Immature natural killer cell (primary cell): ENCODE measurements around the gene HPS1. TPM values are rescaled to one million over a fixed set of nuclear protein-coding genes. Genes with fewer than 3 reads are reported as not detected.

Experiments used
- DNase-seq, 3 donors: peaks; one replicate each; pipeline ENCODE4 v3.0.0; 2022; ENCODE audit warnings: mixed read lengths in 1 of 3
- H3K27ac Mint-ChIP-seq, 6 donors: one replicate each; pipeline ENCODE4 v1.8.0; 2020; ENCODE audit warnings: mixed read lengths in 6 of 6, mild to moderate bottlenecking in 5 of 6, inconsistent platforms in 4 of 6, moderate library complexity in 3 of 6
- H3K27me3 Mint-ChIP-seq, 3 donors: one replicate each; pipeline ENCODE4 v1.8.0; 2020 to 2021; ENCODE audit warnings: low read depth in 3 of 3, mild to moderate bottlenecking in 3 of 3, mixed read lengths in 3 of 3, moderate library complexity in 3 of 3, inconsistent platforms in 1 of 3
- H3K36me3 Mint-ChIP-seq, 3 donors: one replicate each; pipeline ENCODE4 v1.8.0; 2020; ENCODE audit warnings: mixed read lengths in 3 of 3, inconsistent platforms in 2 of 3, mild to moderate bottlenecking in 2 of 3
- H3K4me1 Mint-ChIP-seq, 2 donors: one replicate each; pipeline ENCODE4 v1.8.0; 2020; ENCODE audit warnings: inconsistent platforms in 2 of 2, mild to moderate bottlenecking in 2 of 2, mixed read lengths in 2 of 2, moderate library complexity in 1 of 2
- H3K4me3 Mint-ChIP-seq, 5 donors: one replicate each; pipeline ENCODE4 v1.8.0; 2020; ENCODE audit warnings: mild to moderate bottlenecking in 5 of 5, mixed read lengths in 5 of 5, inconsistent platforms in 3 of 5, moderate library complexity in 3 of 5
- H3K9me3 Mint-ChIP-seq, 6 donors: one replicate each; pipeline ENCODE4 v1.8.0; 2020; ENCODE audit warnings: mild to moderate bottlenecking in 6 of 6, mixed read lengths in 6 of 6, inconsistent platforms in 4 of 6, moderate library complexity in 3 of 6
- polyA plus RNA-seq, 3 donors: library from polyadenylated mRNA; unstranded; fragments of 300-500 nt; fragmentation: Illumina TruSeq; gene quantifications; one replicate each; pipeline ENCODE4 v1.2.3, GENCODE V29; 2021

HPS1 gene
- polyA plus RNA-seq, 3 donors from 2014 or later, result 72.4 to 110 (median 85.6) TPM

DNA sequence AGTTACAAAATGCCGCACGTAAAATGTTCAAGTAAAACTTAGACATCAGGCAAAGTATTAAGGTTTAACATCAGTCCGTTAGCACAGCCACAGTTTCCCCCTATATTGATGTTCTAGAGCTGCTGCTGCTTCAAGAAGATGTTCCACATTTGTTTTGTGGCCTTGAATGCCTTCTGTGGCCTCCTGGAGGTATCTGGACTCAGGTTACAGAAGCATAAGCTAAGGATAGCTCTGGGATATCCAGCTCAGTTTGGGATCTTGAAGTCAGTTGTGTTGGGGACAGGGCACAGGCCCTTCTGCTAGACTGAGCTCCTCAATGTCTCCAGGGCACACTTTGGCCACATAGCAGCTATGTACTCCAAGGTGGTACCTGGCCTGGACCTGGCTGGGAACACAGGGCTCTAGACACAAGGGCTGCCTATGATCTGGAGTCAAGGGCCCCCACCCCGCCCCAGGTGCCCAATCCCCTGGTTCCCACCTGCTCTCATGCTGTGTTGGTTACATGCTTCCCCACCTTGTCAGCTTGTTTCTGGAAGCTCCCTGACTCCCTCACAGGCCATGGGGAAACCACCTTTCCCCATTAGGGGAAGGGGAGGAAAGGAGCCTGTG is 36.5 kb downstream of the HPS1 start:
- Mint-ChIP-seq H3K27me3 (peaks cover 0 to 3% (median 1%) of the 10 kb centered on the region in 3 donors), H3K4me3 (no peak overlapping the region), H3K27ac (no peak overlapping the region), H3K36me3 (peaks cover 0 to 5% (median 3%) of the 10 kb centered on the region in 3 donors), H3K9me3 (no peaks in the 10 kb centered on the region), H3K4me1 (peaks cover 26 to 35% of the 10 kb centered on the region in 2 donors)
- DNase-seq, result no peak

DNA sequence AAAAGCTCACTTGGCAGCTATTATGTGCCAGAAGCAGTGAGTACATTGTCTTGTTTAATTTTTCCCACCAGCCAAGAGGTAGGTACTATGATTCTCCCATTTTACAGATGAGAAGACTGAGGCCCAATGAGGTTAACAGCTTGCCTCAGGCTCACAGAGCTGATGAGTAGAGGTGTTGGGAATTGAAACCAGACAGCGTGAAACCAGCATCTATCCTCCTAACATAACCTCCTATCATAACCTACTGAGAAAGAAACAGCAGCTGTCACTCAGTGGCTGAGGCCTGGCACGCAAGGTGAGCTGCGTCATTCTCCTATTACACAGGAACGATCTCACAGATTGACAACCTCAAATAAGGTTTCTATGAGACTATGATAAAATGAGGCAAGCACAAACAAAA is 37.9 kb downstream of the HPS1 start:
- peaks cover under 1 to 5% (median 3%) of the 10 kb centered on the region in 3 donors for H3K36me3 Mint-ChIP-seq
- no peak overlapping the region for H3K4me3 Mint-ChIP-seq
- H3K4me1 Mint-ChIP-seq, result peaks cover 13 to 21% of the 10 kb centered on the region in 2 donors
- H3K9me3 Mint-ChIP-seq, result no peaks in the 10 kb centered on the region
- H3K27ac Mint-ChIP-seq, result peak overlapping the region; percentile 23 to 77 (median 42)
- no peak for DNase-seq
- H3K27me3 Mint-ChIP-seq, result peaks cover 0 to 2% (median 1%) of the 10 kb centered on the region in 3 donors

DNA sequence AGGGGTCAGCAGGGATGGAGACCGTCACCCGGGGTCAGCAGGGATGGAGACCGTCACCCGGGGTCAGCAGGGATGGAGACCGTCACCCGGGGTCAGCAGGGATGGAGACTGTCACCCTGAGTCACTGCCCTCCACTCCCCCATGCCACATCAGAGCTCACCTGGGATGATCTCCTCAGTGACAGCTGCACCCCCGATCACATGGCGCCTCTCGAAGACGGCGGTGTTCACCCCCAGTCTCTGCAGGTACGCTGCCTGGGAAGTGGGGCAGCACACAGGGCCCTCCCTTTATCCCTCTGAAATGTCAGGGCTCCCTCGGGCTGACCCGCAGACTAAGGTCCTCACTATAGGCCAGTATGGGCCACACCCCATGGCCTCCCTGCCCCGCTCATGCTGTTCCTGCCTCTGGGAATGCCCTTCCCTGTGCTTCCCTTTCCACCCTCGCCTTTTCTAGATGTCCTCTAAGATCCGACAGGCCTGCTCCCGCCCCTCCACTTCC is 38.9 kb downstream of the HPS1 start:
- H3K9me3 Mint-ChIP-seq, result no peaks in the 10 kb centered on the region
- peaks cover 11 to 12% of the 10 kb centered on the region in 2 donors for H3K4me1 Mint-ChIP-seq
- peaks cover 0 to 2% (median 1%) of the 10 kb centered on the region in 3 donors for H3K27me3 Mint-ChIP-seq
- H3K36me3 Mint-ChIP-seq, result peaks cover 8 to 12% (median 9%) of the 10 kb centered on the region in 3 donors
- no peak overlapping the region for H3K27ac Mint-ChIP-seq
- no peak for DNase-seq
- no peak overlapping the region for H3K4me3 Mint-ChIP-seq

DNA sequence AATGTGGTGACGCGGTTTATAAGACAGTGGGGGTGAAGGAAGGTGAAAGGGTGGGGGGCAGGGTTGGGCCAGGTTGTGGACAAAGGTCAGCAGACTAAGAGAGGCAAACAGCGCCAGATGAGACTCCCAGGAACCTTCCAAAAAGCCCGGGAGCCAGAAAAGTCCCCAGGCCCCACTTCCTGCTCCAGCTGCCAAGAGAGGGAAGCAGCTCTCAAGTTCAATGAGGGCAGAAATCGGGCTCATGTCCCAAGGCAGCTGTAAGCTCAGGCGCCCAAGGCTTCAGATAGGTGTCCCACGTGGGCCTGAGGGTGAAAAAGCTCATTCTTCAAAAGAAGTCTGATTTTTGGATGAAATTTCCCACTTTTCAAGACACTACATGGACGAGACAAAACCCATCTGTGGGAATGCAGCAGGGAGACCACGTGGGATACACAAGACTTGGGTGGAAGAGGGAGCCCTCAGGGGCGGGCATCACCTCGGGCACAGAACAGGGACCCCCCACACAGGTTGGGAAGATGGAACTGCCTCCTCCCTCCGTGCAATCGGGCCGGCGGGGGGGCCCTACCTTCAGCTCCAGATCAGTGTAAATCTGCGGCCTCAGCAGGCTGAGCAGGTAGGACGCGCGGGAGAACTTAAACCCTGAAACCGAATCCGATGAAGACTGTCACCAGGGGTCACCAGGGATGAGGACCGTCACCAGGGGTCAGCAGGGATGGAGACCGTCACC is 39.6 kb downstream of the HPS1 start:
- Mint-ChIP-seq H3K4me3 (no peak overlapping the region), H3K4me1 (peaks cover 7% of the 10 kb centered on the region in 2 donors), H3K9me3 (no peaks in the 10 kb centered on the region), H3K36me3 (peaks cover 9 to 19% (median 11%) of the 10 kb centered on the region in 3 donors), H3K27me3 (peaks cover 0 to 2% (median 1%) of the 10 kb centered on the region in 3 donors), H3K27ac (no peak overlapping the region)
- no peak for DNase-seq

DNA sequence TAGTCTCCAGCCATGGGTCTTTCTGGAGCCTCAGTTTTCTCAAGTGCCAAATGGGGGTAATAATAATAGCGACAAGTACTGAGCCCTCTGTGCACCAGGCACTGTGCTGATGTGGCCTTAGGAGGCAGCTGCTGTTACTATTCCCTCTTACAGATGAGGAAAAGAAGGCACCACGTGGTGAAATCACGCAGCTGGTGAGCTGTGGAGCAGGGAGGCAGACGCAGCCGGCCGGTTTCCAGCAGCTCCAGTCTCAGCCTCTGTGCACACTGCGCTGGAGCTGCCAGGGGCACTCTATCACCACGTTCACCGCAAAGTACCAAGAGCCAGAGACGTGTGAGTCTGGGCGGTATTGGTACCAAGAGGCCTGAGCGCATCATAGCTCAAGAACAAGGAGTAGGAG is 41.3 kb downstream of the HPS1 start:
- no peak for DNase-seq
- H3K9me3 Mint-ChIP-seq, result no peaks in the 10 kb centered on the region
- peaks cover 0 to 1% (median under 1%) of the 10 kb centered on the region in 3 donors for H3K27me3 Mint-ChIP-seq
- no peak overlapping the region for H3K4me3 Mint-ChIP-seq
- no peak overlapping the region for H3K27ac Mint-ChIP-seq
- peaks cover 4 to 7% of the 10 kb centered on the region in 2 donors for H3K4me1 Mint-ChIP-seq
- peaks cover 12 to 21% (median 14%) of the 10 kb centered on the region in 3 donors for H3K36me3 Mint-ChIP-seq

DNA sequence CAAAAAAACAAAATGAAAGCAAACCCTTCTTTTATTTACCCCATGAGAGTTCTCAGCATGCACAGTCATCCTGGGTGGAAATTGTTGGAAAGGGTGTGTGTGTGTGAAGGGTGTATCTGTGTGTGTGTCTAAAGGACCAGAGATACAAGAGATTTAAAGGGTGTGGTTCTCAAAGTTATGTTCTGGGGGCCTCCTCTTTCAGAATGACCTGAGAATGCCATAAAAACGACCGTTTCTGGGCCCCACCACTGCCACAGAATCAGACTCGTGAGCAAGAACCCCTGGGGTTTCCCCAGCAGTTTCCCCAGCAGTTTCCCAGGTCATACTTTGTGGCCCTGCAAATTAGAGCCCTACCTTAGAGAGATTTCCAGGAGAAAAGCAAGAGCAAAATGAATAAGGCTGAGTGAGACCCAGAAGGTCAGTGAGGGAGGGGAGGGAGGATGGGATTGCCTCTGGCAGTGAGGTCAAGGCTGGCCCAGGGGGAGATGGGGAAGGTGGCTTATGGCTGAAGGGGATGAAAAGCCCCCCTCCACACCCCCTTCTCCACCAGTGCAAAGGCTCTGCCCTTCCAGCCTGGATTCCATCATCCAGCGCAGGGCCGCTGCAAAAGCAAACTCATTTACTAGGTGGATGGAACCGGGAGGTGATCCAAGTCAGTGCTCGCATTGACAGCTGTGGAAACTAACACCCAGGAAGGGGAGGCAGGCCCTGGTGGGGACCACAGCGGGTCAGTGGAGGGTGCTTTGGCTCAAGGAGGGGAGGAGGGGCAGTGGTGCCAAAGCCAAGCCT is 42.0 kb downstream of the HPS1 start:
- no peak overlapping the region for H3K4me3 Mint-ChIP-seq
- peaks cover 4 to 7% of the 10 kb centered on the region in 2 donors for H3K4me1 Mint-ChIP-seq
- peaks cover 16 to 21% (median 17%) of the 10 kb centered on the region in 3 donors for H3K36me3 Mint-ChIP-seq
- H3K27me3 Mint-ChIP-seq, result peaks cover 0 to 2% (median 1%) of the 10 kb centered on the region in 3 donors
- H3K9me3 Mint-ChIP-seq, result no peaks in the 10 kb centered on the region
- no peak overlapping the region for H3K27ac Mint-ChIP-seq
- no peak for DNase-seq

DNA sequence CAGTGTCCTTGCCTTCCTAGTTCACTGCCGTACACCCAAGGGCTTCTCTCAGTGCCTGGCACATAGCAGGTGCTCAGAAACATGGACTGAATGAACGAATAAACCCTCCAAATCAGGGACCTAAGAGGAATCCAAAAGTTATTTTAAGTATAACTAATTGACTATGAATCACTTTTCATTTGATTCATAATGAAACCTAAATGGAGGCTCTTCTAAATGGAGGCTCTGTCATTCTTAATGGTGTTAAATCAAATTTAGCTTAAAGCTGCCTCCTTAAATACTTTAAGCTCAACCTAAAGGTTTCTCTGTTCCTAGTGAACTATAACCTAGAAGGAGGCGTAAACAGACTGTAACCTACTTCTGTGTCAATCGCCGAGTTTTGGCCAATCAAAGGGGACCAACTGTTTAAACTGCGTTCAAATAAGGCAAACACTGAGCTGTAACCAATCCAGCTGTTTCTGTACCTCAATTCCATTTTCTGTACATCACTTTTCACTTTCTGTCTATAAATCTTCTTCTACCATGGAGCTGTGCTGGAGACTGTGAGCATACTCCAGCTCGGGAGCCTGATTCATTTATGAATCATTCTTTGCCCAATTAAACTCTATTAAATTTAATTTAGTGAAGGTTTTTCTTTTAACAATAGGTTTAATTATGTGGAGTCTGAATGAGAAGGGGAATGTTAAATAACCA is 42.8 kb downstream of the HPS1 start:
- H3K27ac Mint-ChIP-seq, result peak overlapping the region in 2 of 6 donors; percentile 26 to 79
- peak overlapping the region in 1 of 5 donors; percentile 32 for H3K4me3 Mint-ChIP-seq
- DNase-seq, result no peak

DNA sequence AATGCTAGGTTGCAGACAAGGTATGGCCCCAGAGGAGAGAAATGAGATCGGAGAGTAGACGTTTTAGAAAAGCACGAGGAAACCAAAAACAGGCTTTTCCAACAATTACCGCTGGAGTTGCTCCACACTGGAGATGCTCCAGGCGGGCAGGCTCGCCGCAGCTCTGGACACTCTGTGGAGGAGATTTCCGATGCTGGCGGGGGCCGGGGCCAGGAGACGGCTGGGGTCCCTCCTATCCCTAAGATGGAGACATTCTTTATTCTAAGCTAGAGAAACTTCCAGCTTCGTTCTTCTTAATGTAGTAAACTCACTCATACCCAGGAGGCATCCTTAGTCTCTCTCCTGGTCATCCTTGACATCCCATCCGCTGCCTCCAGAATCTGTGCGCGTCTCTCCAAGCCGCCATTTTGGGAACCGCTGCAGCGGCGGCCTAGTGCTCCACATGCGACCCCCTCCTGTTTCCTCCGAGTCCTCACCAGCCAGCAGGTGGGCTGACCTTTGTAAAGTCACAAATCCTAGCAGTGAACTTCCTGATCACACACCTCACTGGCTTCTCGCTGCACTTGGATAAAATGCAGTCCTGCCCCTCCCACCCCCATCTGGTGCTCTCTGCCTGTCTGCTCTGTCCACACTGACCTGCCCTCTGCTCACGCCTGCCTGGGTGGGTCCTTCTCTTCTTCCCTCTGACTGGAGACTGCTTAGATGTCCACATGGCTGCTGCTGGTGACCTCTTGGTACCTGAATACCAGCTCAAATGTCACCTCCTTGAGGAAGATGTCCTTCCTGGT is 43.6 kb downstream of the HPS1 start:
- peaks cover 13 to 22% (median 15%) of the 10 kb centered on the region in 3 donors for H3K36me3 Mint-ChIP-seq
- DNase-seq, result no peak
- peak overlapping the region in 1 of 6 donors; percentile 79 for H3K27ac Mint-ChIP-seq
- peaks cover 2 to 4% of the 10 kb centered on the region in 2 donors for H3K4me1 Mint-ChIP-seq
- no peaks in the 10 kb centered on the region for H3K9me3 Mint-ChIP-seq
- no peak overlapping the region for H3K4me3 Mint-ChIP-seq
- H3K27me3 Mint-ChIP-seq, result peaks cover 0 to 2% (median 0%) of the 10 kb centered on the region in 3 donors

More for the DNA sequence above, 42.8 kb downstream of the HPS1 start:
- peaks cover 13 to 18% (median 15%) of the 10 kb centered on the region in 3 donors for H3K36me3 Mint-ChIP-seq
- peaks cover 0 to 2% (median 0%) of the 10 kb centered on the region in 3 donors for H3K27me3 Mint-ChIP-seq
- H3K4me1 Mint-ChIP-seq, result peaks cover under 1 to 1% of the 10 kb centered on the region in 2 donors
- no peaks in the 10 kb centered on the region for H3K9me3 Mint-ChIP-seq

DNA sequence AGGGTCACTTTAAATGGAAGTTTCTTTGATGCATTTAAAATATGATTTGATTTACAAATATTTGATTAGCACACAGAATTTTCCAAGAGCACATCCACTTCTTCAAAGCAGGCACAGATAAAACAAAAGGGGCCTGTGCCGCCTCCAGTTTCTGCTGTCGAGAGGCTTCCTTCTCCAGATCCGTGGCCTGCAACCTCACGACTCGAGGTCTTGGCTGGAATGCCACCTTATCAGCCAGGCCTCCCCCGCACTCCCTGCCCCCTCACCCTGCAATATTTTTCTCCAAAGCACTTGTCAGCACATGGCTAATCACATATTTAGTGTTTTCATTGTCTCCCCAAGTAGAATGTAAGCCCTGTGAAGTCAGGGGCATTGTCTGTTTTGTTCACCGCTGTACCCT is 44.3 kb downstream of the HPS1 start:
- H3K4me3 Mint-ChIP-seq, result no peak overlapping the region
- H3K27ac Mint-ChIP-seq, result no peak overlapping the region
- no peak for DNase-seq
- peaks cover 0 to 2% (median 0%) of the 10 kb centered on the region in 3 donors for H3K27me3 Mint-ChIP-seq
- H3K9me3 Mint-ChIP-seq, result no peaks in the 10 kb centered on the region
- peaks cover 3 to 6% of the 10 kb centered on the region in 2 donors for H3K4me1 Mint-ChIP-seq
- peaks cover 13 to 24% (median 15%) of the 10 kb centered on the region in 3 donors for H3K36me3 Mint-ChIP-seq

DNA sequence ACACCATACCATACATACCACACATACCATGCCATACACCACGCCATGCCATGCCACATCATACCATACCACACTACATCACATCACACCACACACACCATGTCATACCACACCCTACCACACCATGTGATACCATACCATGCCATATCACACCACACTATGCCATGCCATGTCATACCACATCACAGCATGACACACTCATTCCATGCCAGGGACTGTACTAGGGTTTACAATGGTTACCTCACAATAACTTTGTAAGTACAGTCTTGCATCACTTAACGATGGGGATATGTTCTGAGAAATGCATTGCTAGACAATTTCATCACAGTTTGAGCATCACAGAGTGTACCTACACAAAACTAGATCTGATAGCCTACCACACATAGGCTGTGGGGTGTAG is 46.3 kb downstream of the HPS1 start:
- Mint-ChIP-seq H3K27ac (peak overlapping the region in 1 of 6 donors; percentile 69), H3K27me3 (peaks cover 0 to 2% (median 0%) of the 10 kb centered on the region in 3 donors), H3K36me3 (peaks cover 15 to 40% (median 24%) of the 10 kb centered on the region in 3 donors), H3K4me1 (peaks cover 3 to 6% of the 10 kb centered on the region in 2 donors), H3K4me3 (no peak overlapping the region), H3K9me3 (no peaks in the 10 kb centered on the region)
- DNase-seq, result no peak

DNA sequence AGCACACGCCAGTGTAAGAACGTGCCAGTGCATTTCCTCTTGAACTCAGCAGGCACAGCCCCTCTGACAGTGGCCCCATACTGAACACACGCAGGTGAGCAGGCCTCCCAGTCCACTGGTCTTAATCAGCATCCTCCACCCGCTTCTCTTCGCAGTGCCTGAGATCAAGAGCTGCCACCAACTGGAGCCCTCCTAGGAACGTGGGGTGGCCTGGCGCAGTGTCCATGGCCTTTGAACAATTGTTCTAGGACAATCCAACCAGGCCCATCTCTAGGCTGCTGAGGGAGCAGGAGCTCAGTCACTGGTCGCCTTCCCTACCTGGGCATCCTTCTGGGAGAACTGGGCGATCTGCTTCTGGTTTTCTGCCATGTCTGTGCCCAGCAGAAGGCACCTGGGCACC is 47.0 kb downstream of the HPS1 start:
- H3K4me3 Mint-ChIP-seq, result no peak overlapping the region
- peaks cover 3 to 6% of the 10 kb centered on the region in 2 donors for H3K4me1 Mint-ChIP-seq
- DNase-seq, result no peak
- peaks cover 0 to 2% (median 0%) of the 10 kb centered on the region in 3 donors for H3K27me3 Mint-ChIP-seq
- peaks cover 15 to 45% (median 24%) of the 10 kb centered on the region in 3 donors for H3K36me3 Mint-ChIP-seq
- H3K27ac Mint-ChIP-seq, result peak overlapping the region in 1 of 6 donors; percentile 69
- H3K9me3 Mint-ChIP-seq, result no peaks in the 10 kb centered on the region

DNA sequence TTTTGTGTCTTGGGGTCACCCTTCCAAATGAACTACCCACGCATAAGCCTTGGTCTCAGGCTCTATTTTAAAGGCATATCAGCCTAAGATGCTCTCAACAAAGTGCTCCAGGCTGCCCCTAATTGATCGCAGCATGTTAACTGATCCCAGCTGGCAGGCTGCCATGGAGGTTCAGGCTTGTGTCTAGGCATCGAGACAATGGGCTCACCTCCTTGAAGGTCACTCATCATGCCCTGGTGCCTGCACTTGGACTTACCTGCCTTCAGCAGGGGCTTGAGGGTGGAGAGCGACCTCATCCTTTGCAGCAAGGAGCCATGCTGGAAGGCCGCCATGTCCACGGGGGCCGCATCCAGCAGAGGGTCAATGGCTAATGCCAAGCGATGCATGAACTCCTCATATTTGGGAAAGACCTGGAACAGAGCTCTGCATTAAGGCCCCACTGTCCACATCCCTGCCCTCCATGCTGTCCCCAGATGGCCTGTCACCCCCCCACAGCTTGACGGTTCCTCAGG is 49.6 kb downstream of the HPS1 start:
- peaks cover 0 to 3% (median 2%) of the 10 kb centered on the region in 3 donors for H3K27me3 Mint-ChIP-seq
- no peak for DNase-seq
- H3K9me3 Mint-ChIP-seq, result no peaks in the 10 kb centered on the region
- H3K36me3 Mint-ChIP-seq, result peaks cover 2 to 46% (median 26%) of the 10 kb centered on the region in 3 donors
- peaks cover 20 to 30% of the 10 kb centered on the region in 2 donors for H3K4me1 Mint-ChIP-seq
- no peak overlapping the region for H3K4me3 Mint-ChIP-seq
- peak overlapping the region in 1 of 6 donors; percentile 41 for H3K27ac Mint-ChIP-seq
